Germinal center (tissue), 1 donor: Measurements from ENCODE around the gene OR12D1.

Experiments used
- DNase-seq: peaks from one replicate; pipeline ENCODE4 v3.0.0; 2012; ENCODE audit warnings: mixed read lengths, low spot score

Gene OR12D1

GRCh38 chr6:29465801-29466200, 51.1 kb downstream of the OR12D1 start:
- no peak for DNase-seq

GRCh38 chr6:29466241-29466640, 51.5 kb downstream of the OR12D1 start:
- no peak for DNase-seq
